Keratinocyte (primary cell): Measurements from ENCODE around the gene COMMD3.

Experiments used
- EZH2 ChIP-seq: IDR thresholded peaks from one replicate; pipeline ENCODE4 v1.6.1; 2012; ENCODE audit warnings: inconsistent platforms, mild to moderate bottlenecking, low read length, moderate library complexity
- TF ChIP-seq, protein P1 (sequence below), 3 experiments: IDR thresholded peaks in 1 of 3; conservative IDR thresholded peaks in 1 of 3; optimal IDR thresholded peaks in 1 of 3; 2 replicates in 2 of 3; 3 replicates in 1 of 3; pipeline versions ENCODE3 to v1.5.1; 2011; ENCODE audit warnings: low read length in 3 of 3, mild to moderate bottlenecking in 3 of 3, moderate library complexity in 2 of 3, control low read depth in 1 of 3, inconsistent platforms in 1 of 3; ENCODE audit not compliant: insufficient read depth in 2 of 3; ENCODE audit errors: extremely low read depth in 1 of 3

DNA sequence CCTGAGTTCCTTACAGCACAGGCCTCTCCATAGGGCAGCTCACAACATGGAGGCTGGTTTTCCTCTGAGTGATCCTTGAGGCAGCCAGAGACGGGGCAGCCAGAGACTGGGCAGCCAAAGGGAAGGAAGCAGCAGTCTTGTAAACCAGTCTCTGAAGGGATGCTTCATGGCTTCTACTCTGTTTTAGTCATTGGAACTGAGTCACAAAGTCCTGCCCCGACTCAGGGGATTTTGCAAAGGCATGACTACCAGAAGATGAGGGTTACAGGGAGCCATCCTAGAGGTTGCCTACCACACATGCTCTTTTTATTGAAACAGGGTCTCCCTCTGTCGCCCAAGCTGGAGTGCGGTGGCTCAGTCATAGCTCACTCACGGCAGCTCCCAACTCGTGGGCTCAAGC is 44.4 kb upstream of the COMMD3 start:
- TF ChIP-seq, protein P1, sequence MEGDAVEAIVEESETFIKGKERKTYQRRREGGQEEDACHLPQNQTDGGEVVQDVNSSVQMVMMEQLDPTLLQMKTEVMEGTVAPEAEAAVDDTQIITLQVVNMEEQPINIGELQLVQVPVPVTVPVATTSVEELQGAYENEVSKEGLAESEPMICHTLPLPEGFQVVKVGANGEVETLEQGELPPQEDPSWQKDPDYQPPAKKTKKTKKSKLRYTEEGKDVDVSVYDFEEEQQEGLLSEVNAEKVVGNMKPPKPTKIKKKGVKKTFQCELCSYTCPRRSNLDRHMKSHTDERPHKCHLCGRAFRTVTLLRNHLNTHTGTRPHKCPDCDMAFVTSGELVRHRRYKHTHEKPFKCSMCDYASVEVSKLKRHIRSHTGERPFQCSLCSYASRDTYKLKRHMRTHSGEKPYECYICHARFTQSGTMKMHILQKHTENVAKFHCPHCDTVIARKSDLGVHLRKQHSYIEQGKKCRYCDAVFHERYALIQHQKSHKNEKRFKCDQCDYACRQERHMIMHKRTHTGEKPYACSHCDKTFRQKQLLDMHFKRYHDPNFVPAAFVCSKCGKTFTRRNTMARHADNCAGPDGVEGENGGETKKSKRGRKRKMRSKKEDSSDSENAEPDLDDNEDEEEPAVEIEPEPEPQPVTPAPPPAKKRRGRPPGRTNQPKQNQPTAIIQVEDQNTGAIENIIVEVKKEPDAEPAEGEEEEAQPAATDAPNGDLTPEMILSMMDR (optimal IDR thresholded peaks at IDR 0.05 in 1 of 3, IDR thresholded peaks at IDR 0.05 in 1 of 3, conservative IDR thresholded peaks at IDR 0.05 in 1 of 3; ENCODE audit: extremely low read depth in 1 of 3, insufficient read depth in 2 of 3, low read length in 3 of 3) = no peak
- no peak for TF ChIP-seq EZH2
